Pancreas (tissue), 10 donors: Measurements from ENCODE around the gene TCAIM. TPM values are rescaled to one million over a fixed set of nuclear protein-coding genes. Genes with fewer than 3 reads are reported as not detected.
"Not testable (repeated sequence)": the region's sequence is repeated elsewhere in the genome, so short reads cannot be mapped to it uniquely, and the experiment has no call there.

ENCODE experiments used
- ATAC-seq, 4 donors: fragments of 200-7000 bp; cut with Tn5 transposase; one replicate each; pipeline versions ENCODE4 v1.8.0 to v1.9.1; 2020; ENCODE audit warnings: mild to moderate bottlenecking in 4 of 4, moderate library complexity in 4 of 4
- DNase-seq, 6 donors: peaks; one replicate each; pipeline ENCODE4 v3.0.0-alpha.2; 2020
- FAIRE-seq: peaks from 2 replicates; lab custom pipeline; 2012; peaks lifted over from hg19 to GRCh38; lab: Jason Lieb, UNC
- H3K27ac ChIP-seq, 4 donors: fragments of 200-600 bp; sonication (generic); 1 replicate in 3 of 4; 2 replicates in 1 of 4; pipeline versions ENCODE4 v1.5.0 to v1.8.0; 2020
- H3K27me3 ChIP-seq, 4 donors: fragments of 200-600 bp; one replicate each; pipeline ENCODE4 v1.8.0; 2021
- H3K36me3 ChIP-seq, 3 donors: fragments of 200-600 bp; sonication (generic) in 1 of 3; one replicate each; pipeline versions ENCODE4 v1.5.0 to v1.8.0; 2020 to 2021
- H3K4me1 ChIP-seq, 3 donors: fragments of 200-600 bp; one replicate each; pipeline ENCODE4 v1.8.0; 2021
- H3K4me3 ChIP-seq, 4 donors: fragments of 200-600 bp; sonication (generic) in 2 of 4; one replicate each; pipeline versions ENCODE4 v1.5.0 to v1.8.0; 2020 to 2021
- H3K9me3 ChIP-seq, 4 donors: fragments of 200-600 bp; one replicate each; pipeline ENCODE4 v1.8.0; 2021
- CTCF ChIP-seq, 4 donors: fragments of 200-600 bp; sonication (generic) in 3 of 4; IDR thresholded peaks; one replicate each; pipeline versions ENCODE4 v1.5.0 to v1.8.0; 2021; ENCODE audit warnings: antibody characterized with exemption in 4 of 4
- WGBS, 2 donors: extraction: QIAGEN DNeasy Blood & Tissue Kit; methylation state at CpG; one replicate each; pipeline ENCODE4 v1.1.7; 2013; 5-methylcytosine and 5-hydroxymethylcytosine counted together
- intact Hi-C, 3 donors: fragments of 100-400 bp; cut with DNase I; formaldehyde crosslinking; loops; one replicate each; pipeline versions ENCODE4 v1.11.1 to v1.14.2; 2022
- polyA plus RNA-seq, 2 donors: library from polyadenylated mRNA; stranded (reverse); fragments of 200-250 nt; gene quantifications; one replicate each; pipeline ENCODE4 v1.2.3, GENCODE V29; 2013
- total RNA-seq, 6 donors: library from RNA; stranded (reverse); fragmentation: NEBNext Ultra II Directional in 4 of 6; extraction: Animal tissue kit (Norgen Biotek cat#: 25700) in 4 of 6; gene quantifications; one replicate each; pipeline versions ENCODE4 v1.2.1 to v1.2.4, GENCODE V29; 2021 to 2023
- donor health status: healthy with polysubstance abuse.
- donor health status: DM: no; HTN: no; CAD: no; lungs with moderate emphysema.
- donor health status: DM: no; HTN: no; CAD: no.
- donor health status: control.
- donor health status: control.
- donor health status: Bipolar disorder and iron deficiency.
- donor health status: DM: yes; HTN: yes; CAD: no.
- donor health status: DM: no; HTN: no; CAD: no.
- donor health status: DM: no; HTN: no; CAD: no.
- donor health status: DM: yes; HTN: yes; CAD: no.

Gene TCAIM
- total and polyA plus RNA-seq, 8 donors: 4.9 to 15.4 (median 10.7) TPM

DNA sequence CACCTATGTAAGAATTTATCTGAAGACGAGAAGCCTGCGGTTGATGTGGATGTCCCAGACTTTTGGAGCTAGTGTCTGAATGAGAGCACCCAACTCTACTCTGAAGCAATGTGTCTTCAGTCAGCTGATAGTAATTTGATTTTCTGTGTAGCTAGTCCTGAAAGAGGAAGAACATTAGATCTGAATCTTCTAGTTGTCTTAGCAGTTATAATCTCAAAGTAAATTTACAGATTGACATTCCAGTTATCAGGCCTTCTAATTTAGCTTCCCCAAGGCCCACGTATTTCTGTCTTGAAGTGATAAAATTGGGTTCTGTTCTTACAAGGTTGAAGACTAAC is 1.5 kb downstream of the TCAIM start:
- Histone ChIP-seq H3K4me1 (peaks cover 0 to 19% (median 9%) of the 10 kb centered on the region in 3 donors), H3K27me3 (no peaks in the 10 kb centered on the region), H3K27ac (peak overlapping the region in 1 of 4 donors; percentile 99), H3K9me3 (no peaks in the 10 kb centered on the region), H3K4me3 (peak overlapping the region in 2 of 4 donors; percentile 62 to 65), H3K36me3 (no peaks in the 10 kb centered on the region)
- intact Hi-C loops: no loop called here
- no peak for TF ChIP-seq CTCF (IDR thresholded peaks at IDR 0.05)
- no peak for FAIRE-seq
- 60 to 63% methylated on average over 3 of the region's 3 CpGs for WGBS, 2 donors
- no peak for ATAC-seq
- DNase-seq: no peak

DNA sequence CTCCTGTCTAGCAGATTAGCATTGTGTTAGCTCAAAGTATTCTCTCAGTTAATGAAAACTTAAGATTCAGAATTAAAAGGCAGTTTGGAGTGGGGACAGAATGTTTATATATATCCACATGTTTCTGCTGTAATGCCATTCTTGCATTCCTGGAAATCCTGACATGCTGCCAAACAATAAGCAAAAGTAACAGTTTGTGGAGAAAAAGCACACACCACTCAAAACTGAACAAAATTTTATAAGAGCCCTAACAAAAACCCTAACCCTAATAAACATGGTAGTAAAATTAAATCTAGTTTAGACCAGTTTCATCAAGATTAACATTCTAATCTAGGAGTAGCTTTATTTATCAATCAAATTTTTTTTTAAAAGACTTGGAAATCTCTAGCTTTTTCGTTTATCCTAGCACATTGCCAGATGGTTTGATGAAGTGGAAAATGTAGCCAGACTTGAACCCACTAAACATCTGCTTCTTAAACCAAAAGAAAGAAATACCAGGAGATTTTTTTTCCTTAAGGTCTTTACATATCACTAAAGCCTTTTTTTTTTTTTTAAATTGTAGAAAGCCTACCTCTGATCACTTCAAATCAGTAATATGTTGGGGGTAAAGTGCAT is 3.7 kb downstream of the TCAIM start:
- FAIRE-seq (no peak), DNase-seq (no peak), ATAC-seq (no peak)
- H3K36me3 ChIP-seq: no peaks in the 10 kb centered on the region
- TF ChIP-seq CTCF (IDR thresholded peaks at IDR 0.05): no peak
- no peak overlapping the region for H3K4me3 ChIP-seq
- H3K27ac ChIP-seq: no peak overlapping the region
- H3K4me1 ChIP-seq: peaks cover 0 to 19% (median 9%) of the 10 kb centered on the region in 3 donors
- intact Hi-C loops: no loop called here
- no peaks in the 10 kb centered on the region for H3K27me3 ChIP-seq
- H3K9me3 ChIP-seq: no peaks in the 10 kb centered on the region
- 14 to 17% methylated on average over 1 of the region's 1 CpG for WGBS, 2 donors

DNA sequence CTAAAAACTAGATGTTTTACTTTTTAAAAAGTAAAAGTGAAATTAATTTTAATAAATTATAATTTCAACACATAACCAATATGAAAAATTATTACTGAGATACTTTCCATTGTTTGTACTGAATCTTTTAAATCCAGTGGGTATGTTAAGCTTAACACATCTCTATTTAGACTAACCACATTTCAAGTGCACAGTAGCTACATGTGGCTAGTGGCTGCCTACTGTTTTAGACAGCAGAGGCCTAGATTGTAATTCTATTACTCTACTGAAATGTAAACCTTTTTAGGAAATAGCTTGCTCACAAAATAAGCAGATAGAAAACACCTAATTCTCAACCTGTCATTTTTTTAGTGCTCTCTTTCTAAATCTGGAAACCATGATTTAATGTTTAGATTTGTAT is 4.9 kb downstream of the TCAIM start:
- H3K36me3 ChIP-seq: no peaks in the 10 kb centered on the region
- no peak for TF ChIP-seq CTCF (IDR thresholded peaks at IDR 0.05)
- no peak overlapping the region for H3K27ac ChIP-seq
- FAIRE-seq (no peak), ATAC-seq (no peak), DNase-seq (no peak)
- H3K27me3 ChIP-seq: no peaks in the 10 kb centered on the region
- H3K9me3 ChIP-seq: no peaks in the 10 kb centered on the region
- peaks cover 0 to 19% (median 9%) of the 10 kb centered on the region in 3 donors for H3K4me1 ChIP-seq
- intact Hi-C loops: no loop called here
- no peak overlapping the region for H3K4me3 ChIP-seq

DNA sequence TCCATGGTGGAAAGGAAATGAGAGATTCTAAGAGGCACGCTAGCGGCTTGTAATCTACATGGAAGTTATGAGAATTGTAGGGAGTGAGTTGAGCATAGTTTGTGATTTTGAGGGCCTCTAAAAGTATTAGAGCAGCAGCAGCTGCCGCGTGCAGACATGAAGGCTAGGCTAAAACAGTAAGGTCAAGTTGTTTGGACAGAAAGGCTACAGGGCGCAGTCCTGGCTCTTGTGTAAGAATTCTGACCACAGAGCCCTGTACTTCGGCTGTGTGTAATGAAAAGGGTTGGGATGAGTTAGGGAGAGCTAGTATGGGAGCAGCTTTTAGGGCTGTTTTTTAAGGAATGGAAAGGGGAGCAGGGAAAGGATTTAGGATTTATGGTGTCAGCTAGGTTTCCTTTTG is 8.0 kb downstream of the TCAIM start:
- intact Hi-C loops, ATAC-seq, H3K9me3 ChIP-seq, H3K27ac ChIP-seq, H3K27me3 ChIP-seq, DNase-seq, H3K4me1 ChIP-seq, FAIRE-seq, H3K4me3 ChIP-seq, H3K36me3 ChIP-seq: not testable (repeated sequence)
- 92 to 94% methylated on average over 6 of the region's 6 CpGs for WGBS, 2 donors

GRCh38 chr3:44348993-44349392 is 10.4 kb downstream of the TCAIM start:
- 87 to 90% methylated on average over 6 of the region's 6 CpGs for WGBS, 2 donors
- H3K27me3 ChIP-seq: no peaks in the 10 kb centered on the region
- TF ChIP-seq CTCF (IDR thresholded peaks at IDR 0.05): no peak
- DNase-seq (no peak), ATAC-seq (no peak), FAIRE-seq (no peak)
- intact Hi-C loops: no loop called here
- no peaks in the 10 kb centered on the region for H3K4me1 ChIP-seq
- no peaks in the 10 kb centered on the region for H3K9me3 ChIP-seq
- no peaks in the 10 kb centered on the region for H3K36me3 ChIP-seq
- no peak overlapping the region for H3K4me3 ChIP-seq
- H3K27ac ChIP-seq: no peak overlapping the region
